GM19372 (cell line): Measurements from ENCODE around the gene HOXB8.

Experiments
- ATAC-seq: cut with Tn5 transposase; IDR thresholded peaks from one replicate; pipeline ENCODE4 v1.9.1; 2021; ENCODE audit warnings: mild to moderate bottlenecking, low read depth, moderate library complexity; ENCODE audit not compliant: unreplicated experiment

HOXB8 gene

DNA sequence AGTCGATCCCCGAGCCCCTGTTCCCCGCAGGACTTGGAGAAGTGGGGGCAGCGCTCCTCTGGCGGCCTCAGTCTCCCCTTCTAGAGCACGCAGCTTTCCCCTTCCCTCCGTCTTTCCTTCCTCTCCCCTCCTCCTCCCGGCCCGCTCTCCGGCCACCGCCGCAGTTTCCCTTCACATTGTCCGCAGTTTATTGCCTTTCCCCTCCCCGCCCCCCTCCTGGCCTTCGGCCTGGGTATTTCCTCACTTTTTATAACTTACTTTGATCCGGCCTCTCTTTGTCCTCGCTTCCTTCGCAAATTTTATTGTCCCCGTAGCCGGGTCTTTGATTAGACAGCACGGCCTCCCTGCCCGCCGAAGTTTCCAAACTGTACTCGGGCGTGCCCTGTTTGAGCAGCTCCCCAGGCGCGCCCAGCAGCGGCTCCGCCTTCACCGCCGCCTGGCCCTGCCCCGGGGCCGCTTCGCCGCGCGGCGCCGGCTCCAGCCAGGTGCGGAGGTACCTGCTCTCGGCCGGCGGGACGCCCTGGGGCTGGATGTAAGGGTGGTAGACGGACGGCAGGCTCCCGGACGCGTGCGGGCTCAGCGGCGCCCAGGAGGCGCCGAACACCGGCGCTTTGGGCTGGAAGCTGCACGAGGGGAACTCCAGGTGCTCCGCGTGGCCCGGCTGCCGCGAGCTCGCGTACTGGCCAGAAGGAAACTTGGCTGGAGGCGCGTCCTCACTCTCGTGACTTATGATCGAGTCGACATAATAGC is 10.6 kb upstream of the HOXB8 start:
- ATAC-seq: no peak

DNA sequence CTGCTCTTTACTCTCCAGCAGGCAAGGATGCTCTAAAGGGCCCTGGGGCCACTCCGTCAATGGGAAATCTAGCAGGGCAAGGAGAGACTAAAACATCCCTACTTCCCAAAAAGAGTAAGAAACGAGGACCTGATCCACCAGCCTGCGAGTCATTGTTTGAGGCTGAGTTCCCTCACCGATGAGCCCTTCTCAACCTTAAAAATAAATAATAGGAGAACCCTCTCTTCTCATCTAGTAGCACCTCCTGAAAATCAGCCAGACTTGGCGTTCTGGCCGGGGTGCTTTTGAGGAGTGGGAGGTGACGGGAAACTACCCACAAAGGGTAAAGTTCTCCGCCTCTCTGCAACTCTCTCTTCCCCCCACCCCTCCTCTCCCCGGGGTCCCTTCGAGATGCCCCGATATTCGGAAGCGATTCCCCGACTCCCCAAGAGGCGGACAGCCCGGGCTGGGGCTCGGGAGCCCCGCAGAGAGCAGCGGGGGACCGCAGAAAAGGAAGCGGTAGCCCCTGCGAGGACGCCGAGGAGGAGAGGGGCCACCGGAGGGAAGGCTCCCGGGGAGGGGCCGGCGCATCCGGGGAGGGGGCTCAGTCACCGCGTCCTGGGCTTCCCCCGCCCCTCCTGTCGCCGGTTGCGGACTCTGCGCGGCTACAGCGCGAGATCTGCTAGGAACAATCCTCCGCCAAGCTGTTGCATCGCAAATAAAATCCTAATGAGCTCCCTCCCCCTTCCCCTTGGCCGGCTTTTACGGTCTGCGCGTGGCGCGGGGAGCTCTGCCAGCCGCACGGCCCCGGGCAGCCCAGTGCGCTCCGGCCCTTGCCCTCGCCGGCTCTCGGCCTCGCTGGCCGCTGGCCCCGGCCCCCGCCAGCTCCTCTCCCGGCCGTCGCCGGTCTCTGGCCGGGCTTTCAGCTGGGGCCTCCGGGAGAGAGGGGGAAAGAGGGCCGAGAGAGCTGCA is 9.7 kb upstream of the HOXB8 start:
- ATAC-seq: no peak

DNA sequence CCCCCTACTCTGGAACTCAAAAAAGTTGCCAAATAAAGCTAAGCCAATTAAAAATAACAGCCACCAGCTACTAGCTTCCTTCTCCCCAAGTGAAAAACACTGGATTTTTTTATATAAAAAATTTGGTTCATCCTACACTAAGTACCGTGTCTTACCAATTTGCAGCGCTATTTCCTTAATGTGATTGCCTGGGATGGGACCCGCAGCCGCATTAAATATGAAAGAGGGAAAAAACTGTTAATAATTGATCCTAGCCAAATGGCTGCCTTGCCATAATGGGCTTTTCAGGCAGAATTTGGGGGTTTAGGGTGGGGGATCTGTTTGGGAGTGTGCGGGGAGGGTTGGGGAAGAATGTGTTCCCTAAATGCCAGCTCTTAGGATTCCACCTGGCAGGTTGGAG is 9.0 kb upstream of the HOXB8 start:
- ATAC-seq: no peak

DNA sequence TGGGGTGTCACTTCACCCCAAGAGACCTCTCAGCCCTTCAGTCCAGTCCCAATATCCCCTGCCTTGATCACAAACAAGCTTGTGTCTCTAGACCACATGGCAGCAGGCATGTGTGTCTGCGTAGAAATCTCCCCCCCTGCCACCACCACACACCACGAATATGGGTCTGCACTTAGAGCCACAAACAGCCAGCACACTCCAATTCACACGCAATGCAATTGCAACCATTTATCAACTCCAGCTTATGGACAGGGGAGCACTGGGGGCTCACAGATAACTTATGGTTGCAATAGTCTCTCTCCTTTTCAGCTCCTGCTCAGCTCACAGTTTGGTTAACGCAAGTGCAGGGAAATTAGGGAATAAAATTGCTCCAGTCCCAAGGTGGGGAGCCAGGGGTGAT is 8.5 kb upstream of the HOXB8 start:
- no peak for ATAC-seq

DNA sequence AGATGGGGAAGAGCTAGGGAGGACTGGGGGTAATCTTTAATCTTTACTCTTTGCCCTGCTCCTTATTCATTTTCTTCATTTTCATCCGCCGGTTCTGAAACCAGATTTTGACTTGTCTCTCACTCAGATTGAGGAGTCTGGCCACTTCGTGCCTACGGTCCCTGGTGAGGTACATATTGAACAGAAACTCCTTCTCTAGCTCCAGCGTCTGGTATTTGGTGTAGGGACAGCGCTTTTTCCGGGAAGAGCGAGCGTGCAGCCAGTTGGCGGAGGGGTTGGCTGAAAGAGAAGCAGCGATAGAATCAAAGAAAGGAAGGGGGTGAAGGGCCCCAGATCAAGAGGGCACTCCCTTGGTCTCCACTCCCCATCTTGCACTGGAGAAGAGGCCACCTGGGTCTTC is 7.8 kb upstream of the HOXB8 start:
- ATAC-seq: no peak

DNA sequence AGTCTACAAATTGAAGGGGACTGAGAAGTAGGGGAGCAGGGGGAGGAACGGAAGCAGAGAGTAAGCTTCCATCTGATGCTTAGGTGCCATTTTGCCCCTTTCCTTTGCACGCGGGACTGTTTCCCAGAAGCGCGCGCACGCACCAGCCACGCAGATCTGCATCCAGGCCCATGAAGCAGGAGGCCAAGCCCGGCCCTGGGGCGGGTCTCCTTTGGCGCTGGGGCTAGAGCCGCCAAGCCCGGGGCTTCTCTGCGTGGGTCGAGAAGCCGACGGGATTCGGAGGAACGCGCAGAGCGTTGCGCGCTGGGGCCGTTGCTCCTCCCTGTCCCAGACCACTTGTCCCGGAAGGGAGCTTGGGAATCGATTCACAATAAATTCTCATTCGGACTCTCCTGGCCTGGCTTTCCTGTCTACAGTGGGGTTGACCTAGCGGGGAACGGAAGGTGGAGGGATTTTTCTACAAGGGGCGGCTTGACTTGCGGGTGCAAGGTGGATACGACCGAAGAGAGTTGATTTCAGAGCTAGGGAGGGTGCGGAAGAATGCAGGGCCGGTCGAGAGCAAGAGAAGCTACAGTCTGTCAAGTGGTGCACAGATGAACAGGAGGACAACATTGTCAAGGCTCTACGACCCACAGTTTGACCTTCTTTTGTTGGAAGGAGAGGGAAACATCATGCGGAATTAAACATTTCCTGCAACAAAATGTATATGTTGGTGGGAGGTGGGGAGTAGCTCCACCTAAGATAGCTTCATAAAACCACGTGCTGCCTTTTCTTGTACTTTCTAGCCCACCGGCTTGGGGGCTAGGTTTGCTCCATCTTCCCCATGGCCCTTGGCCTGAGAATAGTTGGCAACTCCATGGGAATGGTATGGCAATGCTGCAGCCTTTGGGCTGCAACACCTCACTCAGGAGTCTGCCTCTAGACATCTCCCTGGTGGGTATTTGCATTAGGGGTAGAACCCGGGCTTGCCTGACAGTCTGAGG is 6.6 kb upstream of the HOXB8 start:
- ATAC-seq: no peak

DNA sequence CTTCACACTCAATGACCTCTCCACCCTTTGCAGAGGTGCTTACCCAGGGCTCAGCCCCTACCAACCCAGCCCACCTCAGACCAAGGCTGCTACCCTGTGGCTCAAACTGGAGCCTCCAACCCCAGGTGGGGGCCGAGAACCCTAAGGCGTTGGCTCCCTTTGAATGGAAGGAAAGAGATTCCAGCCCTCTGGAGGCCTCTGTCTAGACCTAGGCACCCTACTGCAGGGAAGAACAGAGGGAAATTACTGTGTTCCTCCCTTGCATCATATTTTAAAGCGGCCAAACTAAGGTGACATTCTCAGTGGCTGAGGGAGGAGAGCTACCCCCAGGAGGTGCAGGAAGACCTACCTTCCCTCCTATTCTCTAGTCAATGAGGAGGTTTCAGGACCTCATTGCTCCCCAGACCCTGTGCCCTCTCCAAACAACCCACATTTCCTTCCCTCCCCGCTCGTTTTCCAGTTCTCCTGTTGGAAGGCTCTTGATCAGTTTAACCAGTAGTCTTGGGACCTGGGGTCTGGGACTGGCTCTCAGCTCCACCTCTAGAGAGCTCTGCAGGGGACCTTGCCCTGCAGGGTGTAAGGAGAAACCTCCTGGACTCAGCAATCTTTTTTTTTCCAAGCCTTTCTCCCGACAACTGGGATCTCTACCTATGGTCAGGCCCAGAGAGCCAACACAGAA is 5.5 kb upstream of the HOXB8 start:
- ATAC-seq: no peak

DNA sequence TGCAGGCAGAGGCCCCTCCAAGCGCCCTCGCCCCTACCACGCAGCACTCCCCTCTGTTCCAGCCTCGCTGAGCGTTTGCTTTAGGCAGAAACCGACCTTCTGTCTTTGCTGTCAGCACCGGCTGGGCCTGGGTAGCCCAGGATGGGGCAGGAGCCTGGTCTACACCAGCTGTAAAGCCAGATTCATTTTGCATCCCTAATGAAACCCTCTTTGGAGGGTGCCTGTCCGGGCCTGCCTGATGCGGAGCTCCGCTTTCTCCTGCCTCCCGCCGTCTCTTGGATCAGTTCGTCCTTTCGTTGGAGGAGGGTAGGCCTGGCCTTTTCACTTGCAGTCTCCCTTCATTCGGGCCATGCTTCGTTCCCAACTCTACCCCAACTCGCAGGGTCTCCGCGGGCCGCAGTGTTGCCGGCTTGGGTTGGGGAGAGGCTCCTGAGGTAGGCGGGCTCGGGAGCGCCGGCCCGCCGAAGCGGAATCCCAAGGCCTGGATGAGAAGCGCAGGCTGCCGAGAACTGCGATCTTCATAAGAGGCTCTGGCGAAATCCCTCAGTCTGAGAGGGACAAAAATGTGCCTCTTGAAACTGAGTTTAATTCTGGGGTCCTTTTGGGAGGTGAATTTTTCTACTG is 4.8 kb upstream of the HOXB8 start:
- ATAC-seq: no peak

DNA sequence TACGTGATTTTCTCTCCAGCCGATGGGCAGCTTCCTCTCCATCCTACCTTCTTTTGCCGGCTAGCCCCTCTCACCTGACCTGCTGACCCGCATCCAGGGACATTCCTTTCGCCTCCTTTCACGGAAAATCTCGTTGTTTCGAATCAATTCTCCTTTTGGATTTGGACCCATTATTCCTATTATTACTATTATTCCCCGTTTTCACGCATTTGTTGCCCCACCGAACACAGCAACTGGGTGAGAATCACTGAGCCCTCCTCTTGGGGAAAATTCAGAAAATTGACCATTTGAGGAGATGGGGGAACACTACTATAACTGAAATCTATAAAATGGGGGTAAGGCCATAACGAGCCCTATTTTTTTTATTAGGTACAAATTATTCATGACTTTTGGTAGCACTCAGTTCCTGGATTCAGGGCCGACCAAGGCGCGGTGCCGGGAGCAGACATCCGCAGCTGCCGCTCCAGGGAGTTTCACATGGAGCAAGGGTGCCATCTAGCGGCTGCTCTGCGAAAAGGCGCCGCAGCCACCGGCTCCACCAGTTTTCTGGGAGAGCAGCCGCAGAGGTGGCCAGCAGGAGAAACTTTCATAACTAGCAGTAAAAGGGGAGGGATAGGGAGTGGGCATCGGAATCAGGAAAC is 3.3 kb upstream of the HOXB8 start:
- ATAC-seq: no peak

DNA sequence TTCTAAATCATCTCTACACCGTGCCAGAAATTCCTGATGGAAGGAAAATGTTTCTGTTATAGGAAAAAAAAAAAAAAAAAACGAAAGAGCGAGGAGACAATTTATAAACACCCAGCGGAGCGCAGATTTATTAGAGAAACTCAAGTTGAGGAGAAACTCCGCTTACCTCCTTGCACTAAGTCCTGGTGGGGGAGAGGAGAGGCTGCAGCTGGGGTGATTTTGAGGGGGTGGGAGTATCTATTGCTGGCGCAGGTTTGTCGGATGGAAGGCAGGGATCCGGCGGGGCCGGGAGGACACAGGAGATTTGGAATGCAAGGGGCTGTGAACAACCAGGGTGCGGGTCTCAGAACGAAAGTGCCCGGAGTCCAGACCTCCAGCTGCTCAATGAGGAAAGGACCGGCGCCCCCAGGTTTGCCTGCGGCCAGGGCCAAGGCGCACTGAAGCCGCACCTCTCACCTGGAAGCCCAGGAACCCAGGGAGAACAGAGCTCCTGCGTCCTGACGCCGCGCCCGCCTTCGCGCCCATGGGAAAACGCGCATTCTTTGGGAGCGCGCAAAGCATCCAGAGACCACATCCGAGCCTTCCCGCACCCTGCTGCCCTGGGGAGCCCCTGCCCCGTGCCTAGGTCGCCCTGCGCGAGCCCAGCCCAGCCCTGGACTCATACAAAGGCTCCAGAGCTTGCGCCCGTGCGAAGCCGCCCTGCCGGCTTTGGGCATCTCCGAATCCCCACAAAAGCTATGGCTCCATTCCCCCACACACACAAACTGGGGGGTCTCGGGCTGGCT is 2.6 kb upstream of the HOXB8 start:
- no peak for ATAC-seq

DNA sequence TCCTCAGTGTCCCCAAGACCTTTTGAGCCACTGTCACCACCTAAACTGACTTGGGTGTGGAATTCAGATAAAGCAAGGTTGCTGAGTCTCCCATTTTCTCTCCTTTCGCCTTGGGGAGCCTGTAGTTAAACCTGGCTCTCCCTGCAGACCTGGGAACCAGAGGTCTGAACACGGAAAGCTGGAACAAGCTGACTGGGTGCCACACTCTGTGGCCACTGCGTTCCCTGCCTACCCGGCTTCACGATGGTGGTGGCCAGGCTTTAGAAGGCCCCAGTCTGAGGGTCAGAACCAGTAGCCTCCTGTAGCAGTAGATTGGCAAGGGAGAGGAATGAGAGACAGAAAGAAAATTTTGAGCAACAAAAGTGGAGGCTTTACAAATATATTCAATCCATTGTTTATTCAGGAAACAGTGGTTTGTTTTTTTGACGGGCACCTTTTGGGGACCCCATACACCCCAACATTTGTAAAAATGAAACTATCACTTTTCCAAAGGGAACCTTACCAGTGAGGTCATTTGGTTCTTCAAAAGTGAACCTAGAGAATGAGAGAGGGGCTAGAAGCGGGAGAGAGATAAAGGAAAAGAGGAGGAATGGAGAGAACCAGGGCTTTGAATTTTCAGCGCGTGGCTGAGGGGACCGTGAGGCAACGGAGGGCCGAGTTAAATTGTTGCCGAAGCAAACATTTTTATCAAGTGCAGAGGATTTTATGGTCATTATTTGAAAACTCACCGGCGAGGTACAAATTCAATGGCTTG is 1.8 kb upstream of the HOXB8 start:
- ATAC-seq: no peak

DNA sequence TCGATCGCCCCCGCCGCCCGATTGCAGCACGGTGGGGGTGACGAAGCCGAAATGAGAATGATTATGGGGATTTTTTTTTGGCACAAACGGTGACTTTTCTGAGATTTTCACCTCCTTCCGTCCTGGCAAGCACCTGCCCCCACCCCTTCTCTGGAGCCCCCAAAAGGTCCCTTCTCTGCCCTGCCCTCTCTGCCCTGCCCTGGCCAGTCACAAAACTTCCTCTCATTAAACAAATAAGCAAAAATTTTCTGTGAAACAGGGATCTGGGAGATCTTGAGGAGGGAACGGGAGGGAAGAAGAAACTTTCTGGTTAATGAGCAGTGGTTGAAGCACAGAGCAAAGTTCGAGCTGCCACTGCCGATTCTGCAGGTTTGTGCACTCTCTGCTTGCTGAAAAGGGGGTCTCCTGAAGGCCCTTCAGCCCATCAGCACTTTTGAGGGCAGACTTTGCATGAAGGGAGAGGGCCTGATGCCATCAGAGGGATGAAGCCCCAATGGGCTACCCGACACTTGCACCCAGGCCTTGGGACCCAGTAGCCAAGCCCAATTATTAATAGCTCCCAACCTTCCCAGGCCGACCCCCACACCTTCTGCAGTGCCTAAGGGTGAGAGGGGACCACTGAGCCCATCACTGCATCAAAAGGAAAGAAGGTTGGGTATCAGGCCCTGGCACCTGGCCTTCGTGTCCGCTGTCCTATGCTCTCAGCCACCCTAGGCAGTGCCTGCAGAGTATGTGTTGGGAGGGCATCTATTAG is 1.0 kb upstream of the HOXB8 start:
- ATAC-seq: no peak

DNA sequence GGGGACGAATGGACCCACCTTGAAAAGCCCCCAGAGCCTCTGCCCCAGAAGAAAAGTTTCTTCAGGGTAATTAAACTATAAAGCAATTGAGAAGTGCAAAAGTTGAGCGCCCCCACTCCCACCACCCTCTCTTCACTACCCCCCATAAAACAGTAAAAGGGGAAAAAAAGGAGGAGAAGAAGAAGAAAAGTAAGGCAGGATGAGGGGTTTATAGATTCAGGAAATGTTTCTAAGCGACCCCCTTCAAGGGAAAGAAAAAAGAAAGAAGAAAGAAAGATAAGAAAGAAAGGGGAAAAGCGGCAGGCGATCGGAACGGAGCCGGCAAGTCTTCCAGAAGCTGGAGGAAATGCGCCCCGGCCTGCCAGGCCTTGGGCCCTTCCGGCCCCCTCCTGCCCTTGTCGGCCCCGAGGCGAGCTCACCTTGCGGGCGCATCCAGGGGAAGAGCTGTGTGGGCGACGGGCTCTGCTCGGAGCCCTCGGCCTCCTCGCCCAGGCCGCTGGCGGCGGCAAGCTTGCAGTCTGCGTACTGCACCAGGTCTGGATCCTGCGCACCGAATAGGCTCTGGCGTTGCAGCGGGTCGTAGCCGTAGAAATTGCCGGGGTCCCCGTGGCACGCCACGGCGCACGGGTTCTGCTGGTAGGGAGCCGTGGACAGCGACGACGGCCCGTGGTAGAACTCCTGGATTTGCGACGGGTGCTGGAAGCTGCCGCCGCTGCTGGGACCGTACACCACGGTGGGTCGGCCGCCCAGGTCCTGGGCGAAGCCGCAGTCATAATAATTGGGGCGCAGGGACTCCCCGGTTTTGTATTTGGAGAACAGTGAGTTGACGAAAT is 1.0 kb downstream of the HOXB8 start:
- ATAC-seq: no peak

DNA sequence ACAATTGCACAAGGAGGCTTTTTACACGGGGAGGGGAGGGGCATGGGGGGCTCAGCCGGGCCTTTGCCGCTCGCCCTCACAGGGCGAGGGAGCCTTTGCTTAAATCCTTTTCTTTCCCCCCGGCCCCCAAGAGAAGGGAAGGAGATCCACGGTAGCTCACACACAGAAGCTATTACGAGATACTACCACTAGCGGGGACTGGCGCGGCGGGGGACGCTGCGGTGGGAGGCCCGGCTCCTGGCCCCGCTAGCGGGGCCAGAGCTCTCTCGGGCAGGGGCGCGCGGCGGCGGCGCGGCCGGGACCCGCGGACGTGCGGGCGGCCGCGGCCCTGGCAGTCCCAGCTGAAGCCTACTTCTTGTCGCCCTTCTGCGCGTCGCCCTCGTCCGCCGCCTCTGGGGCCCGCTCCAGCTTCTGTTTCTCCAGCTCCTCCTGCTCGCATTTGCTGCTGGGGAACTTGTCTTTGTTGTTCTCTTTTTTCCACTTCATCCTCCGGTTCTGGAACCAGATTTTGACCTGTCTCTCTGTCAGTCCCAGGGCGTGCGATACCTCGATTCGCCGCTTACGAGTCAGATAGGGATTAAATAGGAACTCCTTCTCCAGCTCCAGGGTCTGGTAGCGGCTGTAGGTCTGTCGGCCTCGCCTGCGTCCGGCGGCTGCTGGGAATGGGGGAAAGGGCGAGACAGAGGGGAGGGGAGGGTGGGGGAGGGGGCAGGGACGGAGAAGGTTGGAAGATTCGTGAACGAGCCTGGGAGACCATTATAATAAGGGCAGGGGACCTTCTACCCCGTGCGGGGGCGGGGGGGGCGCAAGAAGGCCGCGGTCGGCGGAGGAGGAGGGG is 2.0 kb downstream of the HOXB8 start:
- ATAC-seq: no peak

DNA sequence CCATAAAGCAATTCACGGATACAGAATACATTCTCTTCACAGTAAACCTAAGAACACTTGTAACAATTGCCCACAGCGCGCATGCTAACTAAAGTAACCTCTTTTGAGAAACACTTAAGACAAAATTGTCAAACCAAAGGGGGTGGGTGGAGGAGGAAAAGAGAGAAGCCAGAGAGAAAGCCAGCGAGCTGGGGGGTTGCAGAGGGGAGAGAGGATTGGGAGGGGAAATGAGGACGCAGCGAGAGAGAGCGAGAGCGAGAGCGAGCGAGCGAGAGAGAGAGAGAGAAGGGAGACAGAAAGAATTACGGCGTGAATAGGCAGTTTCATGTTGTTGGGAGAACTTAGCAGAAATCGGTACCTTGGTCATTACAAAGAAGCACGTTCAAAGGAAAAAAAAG is 2.6 kb downstream of the HOXB8 start:
- ATAC-seq: no peak
